Measurements from ENCODE around the gene CNTNAP5. TPM values are rescaled to one million over a fixed set of nuclear protein-coding genes. Genes with fewer than 3 reads are reported as not detected.

The CNTNAP5 gene
- total and polyA plus RNA-seq, 2 donors (not counting 3 experiments of a cell fraction or from before 2014, with no cell fraction given), result not detected

- intact Hi-C loops (cut with micrococcal nuclease) (no loop called here), dilution Hi-C loops (cut with MboI; ENCODE audit: extremely low pct_ligation_motif_present, low sequenced_read_pairs) (no loop called here)
- Histone ChIP-seq H3K4me3 (replicated peaks in 1 of 3; ENCODE audit: insufficient read depth in 1 of 3, low read depth in 1 of 3, low read length in 3 of 3) (no peak overlapping the region), H4K20me1 (replicated peaks; ENCODE audit: control insufficient read depth, extremely low read depth, insufficient read depth, low read length) (no peaks in the 10 kb centered on the region), H3K27me3 (ENCODE audit: control insufficient read depth in 2 of 2, insufficient read depth in 2 of 2, low read length in 2 of 2) (no peaks in the 10 kb centered on the region), H3K9me1 (replicated peaks; ENCODE audit: control insufficient read depth, extremely low read depth, insufficient read depth, low read length) (no peaks in the 10 kb centered on the region), H2AFZ (ENCODE audit: low read depth, low read length) (no peak overlapping the region), H3K27ac (ENCODE audit: insufficient read depth, low read depth, low read length) (no peak overlapping the region), H3K79me2 (ENCODE audit: control insufficient read depth, insufficient read depth, low read length) (no peaks in the 10 kb centered on the region), H3K4me2 (ENCODE audit: insufficient read depth, low read length) (no peak overlapping the region), H3K36me3 (ENCODE audit: control insufficient read depth in 2 of 2, extremely low read depth in 1 of 2, insufficient read depth in 2 of 2, low read length in 2 of 2) (no peaks in the 10 kb centered on the region), H3K4me1 (ENCODE audit: control insufficient read depth, extremely low read depth, insufficient read depth, low read length) (no peaks in the 10 kb centered on the region), H3K9me3 (replicated peaks; ENCODE audit: control insufficient read depth, insufficient read depth, low read length) (peaks cover 12% of the 10 kb centered on the region), H3K9ac (replicated peaks; ENCODE audit: extremely low read depth, insufficient read depth, low read length) (no peak overlapping the region)
- BruUV-seq (replicated peaks), result no TSS peak
- no peak for DNase-seq (ENCODE audit: low read depth, low spot score)
- TF ChIP-seq MAX (IDR thresholded peaks at IDR 0.05; ENCODE audit: insufficient read depth, insufficient read length) (no peak), EZH2 (IDR thresholded peaks at IDR 0.05; ENCODE audit: borderline replicate concordance, low read depth, low read length, severe bottlenecking) (no peak), FOS (IDR thresholded peaks at IDR 0.05; ENCODE audit: borderline replicate concordance, insufficient read depth, low read length) (no peak), POLR2AphosphoS5 (IDR thresholded peaks at IDR 0.05; ENCODE audit: insufficient read depth, low read depth, low read length) (no peak), POLR2A (IDR thresholded peaks at IDR 0.05; ENCODE audit: low read depth, low read length) (no peak), JUN (IDR thresholded peaks at IDR 0.05; ENCODE audit: borderline replicate concordance, insufficient read depth, insufficient read length, low read depth) (no peak), GATA2 (IDR thresholded peaks at IDR 0.05; ENCODE audit: insufficient read depth, insufficient read length, low read depth, low read length) (no peak), CTCF (IDR thresholded peaks at IDR 0.05; ENCODE audit: extremely low read depth in 1 of 2, insufficient read depth in 1 of 2, low read depth in 1 of 2, low read length in 2 of 2) (no peak), MYC (IDR thresholded peaks at IDR 0.05; ENCODE audit: low read depth, low read length) (no peak)
- FAIRE-seq, result no peak
- ChIA-PET CTCF (no interaction called here), POLR2A (no interaction called here)
Observed at GRCh38 chr2:124824441-124824840, 799.4 kb downstream of the CNTNAP5 start.

All from endothelial cell of umbilical vein (primary cell).